HG02870 (cell line): ENCODE measurements around the gene ADGB.
"Not testable (repeated sequence)": the region's sequence is repeated elsewhere in the genome, so short reads cannot be mapped to it uniquely, and the experiment has no call there.

Source experiments
- ATAC-seq: cut with Tn5 transposase; IDR thresholded peaks from one replicate; pipeline ENCODE4 v1.9.1; 2021; ENCODE audit warnings: mild to moderate bottlenecking, moderate library complexity; ENCODE audit not compliant: unreplicated experiment

The ADGB gene

DNA sequence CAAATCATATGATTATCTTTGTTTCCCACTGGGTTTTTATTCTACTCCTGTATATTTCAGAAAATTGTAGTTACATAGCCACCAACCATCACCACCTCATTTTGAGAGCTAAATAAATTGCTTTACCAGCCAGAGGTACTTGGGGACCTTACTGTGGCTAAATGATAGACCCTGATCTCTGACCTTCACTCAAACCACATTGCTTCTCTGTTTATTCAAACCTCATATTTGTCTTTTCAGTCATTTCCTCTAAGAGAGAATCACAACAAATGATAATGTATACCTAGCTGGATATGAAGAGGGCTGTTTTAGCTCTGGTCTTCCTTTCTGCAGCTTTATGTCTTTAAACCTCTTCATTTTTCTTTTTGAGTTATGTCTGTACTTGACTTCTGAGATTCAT is 142.8 kb downstream of the ADGB start:
- ATAC-seq = no peak

DNA sequence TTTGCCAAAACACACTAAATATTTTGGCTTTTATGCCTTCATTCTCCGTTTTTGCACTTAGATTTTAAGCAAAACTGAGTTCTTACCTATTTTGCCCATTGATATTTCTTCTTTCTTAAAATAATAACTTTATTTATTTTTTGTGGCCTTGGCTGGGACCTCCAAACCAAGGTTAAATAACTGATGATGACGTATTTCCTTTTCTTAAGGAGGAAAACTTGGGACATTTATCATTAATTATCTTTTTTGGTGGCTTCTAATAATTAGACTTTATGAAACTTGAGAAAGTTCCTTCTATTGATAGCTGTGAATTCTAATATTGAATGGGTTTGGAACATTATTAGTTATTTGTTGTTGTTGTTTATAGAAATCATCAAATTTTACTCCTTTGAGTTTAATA is 154.5 kb downstream of the ADGB start:
- ATAC-seq = no peak

DNA sequence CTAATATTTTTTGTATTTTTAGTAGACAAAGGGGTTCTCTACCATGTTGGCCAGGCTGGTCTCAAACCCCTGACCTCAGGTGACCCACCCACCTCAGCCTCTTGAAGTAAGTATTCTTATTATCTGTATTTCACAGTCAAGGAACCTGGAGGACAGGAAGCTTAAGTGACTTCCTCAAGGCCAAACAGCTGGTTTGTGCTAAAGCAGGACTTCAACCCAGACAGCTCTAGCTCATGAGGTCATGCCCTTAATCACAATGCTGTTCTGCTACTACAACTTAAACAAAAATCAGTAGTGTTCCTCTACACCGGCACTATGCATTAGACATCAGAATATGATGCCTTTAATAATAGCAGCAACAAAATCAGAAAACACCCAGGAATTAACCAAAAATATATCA is 168.9 kb downstream of the ADGB start:
- no peak for ATAC-seq

DNA sequence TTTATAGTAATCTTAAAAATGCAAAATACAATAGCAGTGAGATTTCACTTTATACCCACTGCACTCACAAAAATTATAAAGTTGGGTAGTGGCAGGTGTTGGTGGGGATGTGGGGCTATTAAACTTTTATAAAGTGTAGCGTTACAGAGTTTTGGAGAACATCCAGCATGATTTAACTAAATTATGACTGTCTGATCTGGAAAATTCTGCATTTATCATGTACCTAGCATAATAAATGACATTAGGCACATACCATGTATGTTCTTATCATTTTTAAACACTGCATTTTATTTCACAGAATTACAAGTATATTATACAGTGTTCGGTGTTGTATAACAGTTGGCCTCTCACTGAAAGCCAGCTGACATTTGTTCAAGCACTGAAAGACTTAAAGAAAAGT is 169.9 kb downstream of the ADGB start:
- ATAC-seq = no peak

DNA sequence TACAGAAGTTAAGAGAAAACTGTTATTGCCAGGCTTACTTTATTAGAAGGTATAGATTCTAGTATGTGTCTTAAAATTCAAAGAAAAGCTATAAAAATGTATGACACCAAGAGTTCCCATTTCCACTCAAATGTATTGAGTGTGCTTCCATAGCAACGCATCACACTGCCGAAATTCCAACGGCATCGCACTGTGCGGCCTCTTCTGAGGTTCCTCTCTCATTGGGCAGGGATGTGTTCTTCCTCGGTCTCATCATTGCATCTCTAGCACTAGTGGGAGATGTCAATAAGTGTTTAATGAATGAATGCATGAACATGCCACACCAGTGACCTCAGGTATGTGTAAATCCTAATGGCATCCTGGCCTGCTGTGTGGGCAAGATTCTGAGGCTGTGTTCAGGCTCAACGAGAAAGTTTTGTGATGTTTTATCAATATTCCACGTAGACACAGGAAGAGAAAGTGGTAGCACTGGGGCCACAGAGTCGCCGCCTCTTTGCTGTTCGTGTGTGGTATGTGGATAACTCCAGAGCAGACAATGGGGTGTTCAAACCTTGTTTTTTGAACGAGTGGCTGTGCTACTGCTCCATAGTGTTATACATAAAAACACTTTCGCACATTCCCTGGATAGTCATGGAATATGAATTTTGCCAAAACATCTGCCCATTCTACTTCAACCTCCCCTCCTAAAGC is 171.6 kb downstream of the ADGB start:
- no peak for ATAC-seq

DNA sequence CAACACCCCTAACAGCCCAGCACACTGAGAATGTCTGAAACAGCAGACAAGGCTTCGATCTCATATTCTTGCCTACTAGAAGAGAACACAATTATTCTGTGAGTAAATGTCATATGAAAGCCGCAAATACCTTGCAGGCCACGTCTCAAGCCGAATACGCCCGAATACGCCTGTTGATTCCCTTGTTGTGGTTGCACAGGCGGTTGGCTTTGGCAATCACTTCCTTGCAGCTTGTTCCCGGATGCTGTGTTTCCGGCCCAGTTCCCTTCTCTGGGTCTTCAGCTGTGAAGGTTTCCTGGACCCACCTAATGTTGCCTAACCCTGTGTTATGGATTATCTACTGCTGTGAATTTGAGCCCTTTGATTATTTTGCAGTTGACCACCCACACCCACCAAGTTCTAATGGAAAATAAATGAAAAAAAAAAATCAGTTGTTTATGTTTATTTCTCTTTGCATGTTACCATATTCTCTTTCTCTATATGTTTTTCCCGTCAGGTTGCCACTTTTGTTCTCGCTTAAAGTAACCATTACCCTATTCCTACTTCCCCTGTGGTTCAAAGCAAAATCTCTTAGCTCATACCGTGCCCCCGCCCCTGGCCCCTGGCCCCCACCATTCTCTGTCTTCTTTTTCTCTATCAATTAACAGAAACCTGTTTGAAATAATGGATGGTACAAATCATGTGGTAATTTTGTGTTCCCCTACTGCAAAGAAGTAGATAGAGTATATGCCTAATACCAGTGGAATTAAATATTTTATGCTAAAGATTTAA is 172.4 kb downstream of the ADGB start:
- ATAC-seq = peak; percentile 53

DNA sequence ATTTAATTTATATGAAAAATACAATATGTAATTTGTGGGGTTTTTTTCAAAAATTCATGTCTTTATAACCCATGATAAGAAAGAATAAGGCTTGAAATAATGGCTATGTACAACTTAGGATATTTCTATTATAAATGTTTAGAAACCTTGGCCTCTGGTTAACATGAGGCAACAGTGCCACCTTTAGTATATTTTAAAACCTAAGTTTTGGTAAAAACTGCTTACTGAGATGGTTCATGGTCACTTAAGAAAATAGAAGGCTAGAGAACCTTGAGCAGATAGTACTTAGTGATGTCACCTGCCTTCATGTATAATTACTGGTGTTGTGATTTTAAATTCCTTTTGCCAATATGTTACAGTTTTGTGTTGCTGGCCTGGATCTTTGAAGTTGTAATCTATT is 176.4 kb downstream of the ADGB start:
- no peak for ATAC-seq

DNA sequence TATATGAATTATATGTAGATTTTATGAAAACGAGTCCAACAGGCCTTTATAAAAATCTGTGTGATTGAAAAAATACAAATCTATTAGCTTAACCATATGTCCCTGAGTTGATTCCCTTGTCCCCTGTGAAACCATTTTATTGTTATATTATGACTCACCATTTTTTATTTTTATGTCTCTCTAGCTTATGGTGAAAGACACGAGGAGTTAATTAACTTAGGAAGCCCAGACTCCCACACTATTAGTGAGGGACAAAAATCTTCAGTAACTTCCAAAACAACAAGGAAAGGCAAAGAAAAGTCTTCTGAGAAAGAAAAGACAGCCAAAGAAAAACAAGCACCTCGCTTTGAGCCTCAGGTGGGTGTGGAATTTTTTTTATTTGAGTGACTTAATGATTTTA is 183.1 kb downstream of the ADGB start:
- ATAC-seq = no peak

DNA sequence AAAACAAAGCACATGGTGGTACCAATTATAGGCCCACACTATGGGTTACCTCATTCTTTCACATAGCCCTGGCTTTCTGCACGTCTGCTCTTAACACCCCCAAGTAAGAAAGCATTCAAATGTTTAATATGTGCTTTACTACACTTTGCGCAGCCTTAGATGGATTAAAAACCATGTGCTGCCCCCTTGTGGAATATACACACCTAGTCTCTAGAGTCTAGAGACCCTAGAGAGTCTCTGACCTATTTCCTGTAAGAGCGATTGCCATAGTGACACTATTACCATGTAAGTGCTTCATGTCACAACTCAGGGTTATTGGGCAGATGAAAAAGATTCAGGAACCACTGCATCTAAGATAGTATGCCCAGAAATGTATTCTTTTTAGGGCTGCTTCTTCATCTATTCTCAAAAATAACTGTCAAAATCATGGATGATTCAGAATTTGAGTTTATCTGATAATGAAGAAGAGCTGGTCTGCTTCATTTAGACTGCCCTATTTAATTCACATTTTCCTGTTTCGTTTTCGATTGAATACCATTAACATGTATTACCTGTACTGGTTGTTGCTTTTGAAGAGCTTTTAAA is 186.3 kb downstream of the ADGB start:
- ATAC-seq = peak; percentile 98

DNA sequence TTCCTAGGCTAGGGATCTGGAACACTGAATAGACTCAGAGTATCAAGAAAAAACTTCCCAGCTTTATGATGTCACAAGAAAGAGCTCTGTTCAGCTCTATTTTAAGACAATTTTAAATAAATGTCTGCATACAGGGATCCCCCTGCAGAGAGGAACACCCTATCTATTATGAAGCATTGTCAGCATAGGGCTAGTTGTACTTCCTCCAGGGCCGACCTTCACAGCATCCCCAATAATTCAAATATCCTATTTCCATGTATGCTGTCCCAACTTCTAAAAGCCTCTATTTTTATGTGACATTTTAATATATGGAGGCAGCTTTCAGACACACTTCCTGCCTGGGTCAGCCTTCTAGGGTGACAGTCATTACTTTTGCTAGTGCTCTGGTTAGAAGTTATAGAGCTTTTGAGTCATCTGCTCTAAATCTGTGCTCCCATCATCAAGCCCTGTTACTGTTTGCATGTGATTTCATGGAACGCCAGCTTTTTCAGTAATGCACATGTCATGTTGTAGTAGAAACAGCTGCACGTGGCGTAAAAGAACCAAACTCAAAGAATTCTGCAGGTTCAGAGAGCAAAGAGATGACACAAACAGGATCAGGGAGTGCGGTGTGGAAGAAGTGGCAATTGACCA is 189.2 kb downstream of the ADGB start:
- ATAC-seq = no peak

DNA sequence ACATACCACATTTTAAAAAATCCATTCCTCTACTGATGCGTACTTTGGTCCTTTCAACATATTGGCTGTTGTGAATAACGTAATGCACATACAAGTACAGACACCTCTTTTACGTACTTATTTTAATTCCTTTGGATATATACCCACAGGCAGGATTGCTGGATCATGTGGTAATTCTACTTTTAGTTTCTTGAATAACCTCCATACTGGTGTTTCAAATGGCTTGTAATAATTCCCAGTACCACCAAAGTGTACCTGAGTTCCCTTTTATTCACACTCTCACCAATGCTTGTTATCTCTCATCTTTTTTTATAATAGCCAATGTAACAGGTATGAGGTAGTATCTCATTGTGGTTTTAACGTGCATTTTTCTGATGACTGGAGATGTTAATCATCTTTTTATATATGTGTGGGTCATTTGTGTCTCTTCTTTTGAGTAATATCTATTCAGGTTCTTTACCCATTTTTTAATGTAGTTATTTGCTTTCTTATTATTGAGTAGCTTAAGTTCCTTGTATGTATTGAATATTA is 191.9 kb downstream of the ADGB start:
- ATAC-seq = no peak

DNA sequence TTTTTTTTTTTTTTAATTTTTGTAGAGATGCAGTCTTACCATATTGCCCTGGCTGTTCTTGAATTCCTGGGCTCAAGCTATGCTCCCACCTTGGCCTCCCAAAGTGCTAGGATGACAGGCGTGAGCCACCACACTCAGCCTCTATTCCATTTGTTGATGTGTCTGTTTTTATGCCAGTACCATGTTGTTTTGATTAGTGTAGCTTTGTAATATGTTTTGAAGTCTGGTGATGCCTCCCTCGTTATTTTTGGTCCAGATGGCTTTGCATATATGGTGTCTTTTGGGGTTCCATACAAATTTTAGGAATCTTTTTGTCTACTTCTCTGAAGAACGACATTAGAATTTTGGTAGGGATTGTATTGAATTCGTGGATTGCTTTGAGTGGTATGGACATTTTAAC is 193.2 kb downstream of the ADGB start:
- no peak for ATAC-seq

DNA sequence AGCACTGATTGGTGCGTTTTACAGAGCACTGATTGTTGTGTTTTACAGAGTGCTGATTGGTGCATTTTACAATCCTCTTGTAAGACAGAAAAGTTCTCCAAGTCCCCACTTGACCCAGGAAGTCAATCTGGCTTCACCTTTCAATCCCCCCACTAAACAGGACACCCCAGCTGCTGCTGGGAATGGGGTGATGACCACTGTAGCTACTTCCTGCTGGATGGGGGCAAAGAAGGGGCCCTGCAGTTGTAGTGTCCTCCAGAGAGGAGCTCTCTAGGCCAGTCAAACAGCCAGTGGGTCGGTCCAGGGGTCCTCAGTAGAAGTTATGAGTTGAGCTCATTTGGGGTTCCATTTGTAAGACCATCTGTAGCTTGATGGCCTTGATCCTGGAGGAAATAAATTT is 194.4 kb downstream of the ADGB start:
- ATAC-seq = not testable (repeated sequence)

DNA sequence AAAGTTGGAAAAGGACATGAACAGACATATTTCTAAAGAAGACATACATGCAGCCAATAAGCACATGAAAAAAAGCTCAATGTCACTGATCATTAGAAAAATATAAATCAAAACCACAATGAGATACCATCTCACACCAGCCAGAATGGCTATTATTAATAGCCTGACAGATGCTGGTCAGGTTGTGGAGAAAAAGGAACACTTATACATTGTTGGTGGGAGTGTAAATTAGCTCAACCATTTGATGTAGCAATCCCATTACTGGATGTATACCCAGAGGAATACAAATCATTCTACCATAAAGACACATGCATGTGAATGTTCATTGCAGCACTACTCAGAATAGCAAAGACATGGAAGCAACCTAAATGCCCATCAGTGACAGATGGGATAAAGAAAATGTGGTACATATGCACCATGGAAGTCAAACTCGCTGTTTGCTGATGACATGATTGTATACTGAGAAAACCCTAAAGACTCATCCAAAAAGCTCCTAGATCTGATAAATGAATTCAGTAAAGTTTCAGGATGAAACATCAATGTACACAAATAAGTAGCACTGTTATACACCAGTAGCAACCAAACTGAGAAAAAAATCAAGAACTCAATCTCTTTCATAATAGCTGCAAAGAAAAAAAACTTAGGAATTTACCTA is 196.8 kb downstream of the ADGB start:
- no peak for ATAC-seq

DNA sequence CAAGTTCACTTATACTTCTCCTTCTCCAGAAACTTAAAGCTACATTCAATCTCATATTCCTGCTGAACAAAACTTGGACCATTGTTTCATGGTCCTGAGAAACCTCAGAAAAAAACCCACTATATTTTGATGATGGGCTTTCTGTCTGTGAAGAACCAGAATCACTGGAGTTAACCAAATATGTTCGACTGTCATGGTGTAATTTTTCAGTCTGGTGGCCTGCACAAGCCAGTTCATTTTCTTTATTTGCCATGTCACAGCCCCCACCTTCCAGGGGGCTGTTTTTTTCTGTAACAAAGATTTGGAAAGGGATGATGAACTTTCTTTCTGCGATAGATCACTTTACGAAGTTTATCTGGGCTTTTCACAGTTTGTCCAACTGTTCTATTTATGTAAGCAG is 204.4 kb downstream of the ADGB start:
- not testable (repeated sequence) for ATAC-seq

DNA sequence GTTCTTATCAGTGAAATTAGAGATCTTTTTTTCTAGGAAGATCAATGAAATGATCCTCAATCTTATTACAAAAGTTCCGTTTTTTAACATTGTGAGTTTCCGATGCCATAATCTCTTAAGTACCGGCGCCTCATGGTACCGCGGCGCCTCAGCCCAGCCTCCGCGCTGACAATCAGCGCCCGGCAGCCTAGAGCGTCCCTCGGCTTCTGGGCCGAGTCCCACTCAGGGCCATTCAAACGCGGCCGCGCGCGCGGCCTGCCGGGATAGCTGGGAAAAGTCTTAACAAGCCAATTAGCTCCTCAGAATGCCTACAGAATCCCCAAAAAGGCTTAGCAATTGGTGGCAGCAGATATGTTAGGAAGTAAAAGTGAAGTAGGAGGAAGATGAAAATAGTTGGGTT is 204.8 kb downstream of the ADGB start:
- no peak for ATAC-seq

DNA sequence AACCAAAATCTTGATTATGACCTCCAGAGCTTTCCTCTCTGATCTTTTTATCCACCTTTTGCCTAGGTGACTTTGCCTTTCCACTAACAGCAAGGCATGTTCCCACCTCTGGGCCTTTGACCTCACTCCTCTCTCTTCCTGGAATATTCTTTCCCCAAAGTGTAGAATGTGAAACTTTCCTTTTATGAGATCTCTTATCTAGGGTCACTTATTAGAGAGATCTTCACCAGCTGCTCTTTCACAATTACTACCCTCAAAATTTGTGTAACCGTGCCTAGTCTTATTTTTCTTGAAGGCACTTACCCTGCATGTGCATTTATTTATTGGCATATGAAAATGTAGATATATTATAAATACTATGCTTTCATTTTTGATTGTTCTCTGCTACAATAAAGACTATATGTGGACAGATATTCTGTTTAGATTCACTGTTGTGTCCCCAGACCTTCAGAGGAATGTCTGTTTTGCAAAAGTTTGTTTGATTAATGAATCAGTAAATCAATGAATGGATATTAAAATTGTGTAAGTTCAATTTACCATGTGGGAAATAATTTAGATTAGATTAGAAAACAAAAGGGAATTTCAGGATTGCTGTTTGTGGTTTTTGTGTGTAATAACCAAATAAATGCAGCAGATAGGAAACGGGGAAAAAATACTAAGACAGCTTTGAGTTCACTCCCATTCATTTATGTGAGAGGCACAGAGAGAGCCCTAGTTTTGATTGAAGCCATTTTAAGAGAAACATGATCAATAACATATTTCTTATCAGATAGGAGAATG is 207.0 kb downstream of the ADGB start:
- ATAC-seq = no peak

DNA sequence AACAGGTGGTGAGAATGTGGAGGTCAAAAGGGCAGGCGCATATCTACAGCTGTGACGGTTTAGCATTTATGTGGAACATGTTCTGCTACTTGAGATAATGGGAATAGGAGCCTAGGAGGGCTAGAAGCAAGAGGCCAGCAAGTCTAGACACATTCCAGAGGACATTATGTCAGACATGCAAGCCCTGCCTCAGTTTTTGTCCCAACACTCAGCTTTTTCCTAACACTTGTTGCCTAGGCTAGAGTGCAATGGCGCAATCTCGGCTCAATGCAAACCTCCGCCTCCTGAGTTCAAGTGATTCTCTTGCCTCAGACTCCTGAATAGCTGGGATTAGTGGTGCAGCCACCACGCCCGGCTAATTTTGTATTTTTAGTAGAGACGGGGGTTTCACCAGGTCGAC is 210.2 kb downstream of the ADGB start:
- not testable (repeated sequence) for ATAC-seq

DNA sequence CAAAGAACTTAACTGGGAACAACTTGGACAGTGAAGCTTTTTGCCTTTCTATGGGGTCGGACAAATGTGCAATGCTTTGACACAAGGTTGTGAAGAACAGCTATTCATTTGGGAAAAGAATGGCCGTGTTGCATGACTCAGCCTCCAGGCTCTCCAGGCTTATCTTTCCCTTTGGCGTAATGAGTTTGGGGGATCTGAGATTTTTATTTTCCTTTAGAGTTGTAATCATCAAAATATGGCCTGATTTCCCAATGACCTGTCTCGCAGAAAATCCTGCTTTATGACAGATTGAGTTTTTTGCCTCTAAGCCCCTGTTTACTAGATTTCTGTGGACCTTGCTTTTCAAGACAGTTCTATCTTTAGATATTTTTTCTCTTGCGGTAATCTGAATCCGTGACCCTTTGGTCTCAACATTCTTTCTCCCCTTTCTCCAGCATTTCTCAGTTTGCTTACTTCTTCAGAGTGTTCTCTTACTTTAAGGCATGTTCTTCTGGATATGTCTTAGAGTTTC is 214.1 kb downstream of the ADGB start:
- not testable (repeated sequence) for ATAC-seq

DNA sequence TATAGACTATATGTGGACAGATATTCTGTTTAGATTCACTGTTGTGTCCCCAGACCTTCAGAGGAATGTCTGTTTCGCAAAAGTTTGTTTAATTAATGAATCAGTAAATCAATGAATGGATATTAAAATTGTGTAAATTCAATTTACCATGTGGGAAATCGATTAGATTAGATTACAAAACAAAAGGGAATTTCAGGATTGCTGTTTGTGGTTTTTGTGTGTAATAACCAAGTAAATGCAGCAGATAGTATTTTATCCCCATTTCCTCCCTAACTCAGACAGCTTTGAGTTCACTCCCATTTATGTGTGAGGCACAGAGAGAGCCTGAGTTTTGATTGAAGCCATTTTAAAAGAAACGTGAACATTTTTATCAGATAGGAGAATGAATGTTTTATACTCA is 214.8 kb downstream of the ADGB start:
- no peak for ATAC-seq
